GM12872 (cell line): ENCODE measurements around the gene HYI.

Source experiments
- CTCF ChIP-seq: IDR thresholded peaks from 3 replicates; pipeline ENCODE4 v1.5.1; 2011; ENCODE audit warnings: low read depth, mild to moderate bottlenecking, low read length, moderate library complexity; ENCODE audit not compliant: insufficient read depth

Gene HYI

GRCh38 chr1:43468414-43468813 is 14.7 kb upstream of the HYI start:
- TF ChIP-seq CTCF = no peak

- no peak for TF ChIP-seq CTCF
These were observed 12.7 kb upstream of the HYI start for GRCh38 chr1:43466403-43466802.

- TF ChIP-seq CTCF = no peak
These were observed 11.9 kb upstream of the HYI start for GRCh38 chr1:43465505-43466067.

GRCh38 chr1:43464681-43465504 is 11.2 kb upstream of the HYI start:
- no peak for TF ChIP-seq CTCF

GRCh38 chr1:43463479-43463878 is 9.7 kb upstream of the HYI start:
- TF ChIP-seq CTCF = no peak

- TF ChIP-seq CTCF = no peak
These were observed 7.4 kb upstream of the HYI start for GRCh38 chr1:43460988-43461693.

- TF ChIP-seq CTCF = no peak
These were observed 1.6 kb upstream of the HYI start for GRCh38 chr1:43455213-43455889.
